ENCODE data around the gene FBP1.
"Not testable (repeated sequence)": the region's sequence is repeated elsewhere in the genome, so short reads cannot be mapped to it uniquely, and the experiment has no call there.

Gene FBP1

DNA sequence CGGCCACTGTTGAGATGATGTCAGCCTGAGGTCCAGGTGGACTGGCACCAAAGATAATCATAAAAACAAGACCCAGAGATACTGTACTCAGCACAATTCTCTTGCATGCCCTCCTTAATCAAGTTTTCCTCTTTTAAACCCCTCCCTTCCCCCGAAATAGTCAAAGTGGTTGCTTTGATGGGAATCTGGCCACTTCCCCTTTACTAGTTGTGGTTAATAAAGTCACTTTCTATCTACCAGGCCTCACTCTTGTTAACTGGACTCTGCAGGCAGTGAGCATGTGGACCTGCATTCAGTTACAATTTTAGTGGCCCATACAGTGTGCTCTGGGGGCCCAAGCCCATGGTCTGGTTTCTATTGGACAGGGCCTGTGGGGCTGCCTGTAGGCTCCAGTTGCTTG lies 63.2 kb downstream of the FBP1 start:
- DNase-seq (ENCODE audit: low read depth), result no peak

DNA sequence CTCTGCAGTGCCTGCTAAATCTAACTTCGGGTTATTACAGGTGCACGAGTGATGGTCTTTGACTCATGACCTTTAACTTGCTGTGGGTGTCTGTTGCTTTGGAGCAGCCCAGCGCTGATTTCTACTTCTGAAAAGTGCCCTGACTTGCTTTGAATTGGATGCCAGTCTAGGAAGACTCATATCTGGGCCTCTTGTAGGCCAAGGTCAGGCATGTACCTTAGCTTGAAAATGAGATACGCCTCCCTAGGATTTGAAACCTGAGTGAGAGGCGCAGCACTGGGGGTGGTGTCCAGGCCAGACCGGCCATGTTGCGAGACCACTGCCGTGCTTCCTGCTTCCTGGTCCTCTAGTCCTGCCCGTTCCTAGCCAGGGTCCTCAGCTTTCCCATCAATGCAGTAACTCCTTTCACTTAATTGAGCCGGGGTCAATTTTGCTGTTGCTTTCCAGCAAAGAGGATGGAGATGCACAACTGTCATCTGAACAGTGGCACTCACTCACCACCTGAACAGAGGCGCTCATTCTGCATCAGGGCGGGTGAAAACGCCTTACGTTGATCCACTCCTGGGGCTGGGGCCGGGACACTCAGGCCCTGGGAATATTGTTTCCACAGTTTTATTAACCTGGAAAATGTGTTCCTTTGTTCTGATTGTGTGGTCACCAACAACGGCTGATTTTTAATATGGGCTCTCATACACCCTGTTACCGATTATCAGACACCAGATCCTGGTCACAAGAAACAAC lies 70.2 kb downstream of the FBP1 start:
- no peak for DNase-seq (ENCODE audit: low read depth)

DNA sequence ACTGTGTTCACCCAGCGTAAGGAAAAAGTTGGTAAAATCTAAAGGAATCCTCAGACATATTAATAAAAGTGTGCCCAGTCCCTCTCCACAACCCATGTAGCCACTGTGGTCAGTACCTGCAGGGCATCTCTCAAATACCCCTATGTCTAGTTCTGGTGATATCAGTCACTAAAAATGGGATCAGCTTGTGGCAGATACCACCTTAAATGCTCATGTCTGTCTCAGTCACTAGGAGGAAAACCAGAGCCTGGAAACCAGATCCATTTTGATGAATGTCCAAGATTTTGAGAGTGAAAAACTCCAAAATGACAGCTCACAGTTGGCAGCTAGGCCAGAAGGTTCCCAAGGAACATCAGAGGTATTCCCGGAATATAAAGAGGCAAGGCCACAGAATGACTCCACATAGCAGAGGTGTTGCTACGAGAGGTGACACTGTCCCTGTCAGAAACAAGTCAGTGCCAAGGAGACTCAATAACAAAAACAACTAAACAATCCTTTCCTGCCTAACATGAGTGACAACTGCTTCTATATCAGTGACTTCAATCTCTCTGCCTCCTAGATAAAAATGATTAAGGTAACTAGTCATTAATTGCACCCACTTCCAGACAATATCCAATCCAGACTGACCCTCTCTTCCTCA lies 70.9 kb downstream of the FBP1 start:
- no peak for DNase-seq (ENCODE audit: low read depth)

DNA sequence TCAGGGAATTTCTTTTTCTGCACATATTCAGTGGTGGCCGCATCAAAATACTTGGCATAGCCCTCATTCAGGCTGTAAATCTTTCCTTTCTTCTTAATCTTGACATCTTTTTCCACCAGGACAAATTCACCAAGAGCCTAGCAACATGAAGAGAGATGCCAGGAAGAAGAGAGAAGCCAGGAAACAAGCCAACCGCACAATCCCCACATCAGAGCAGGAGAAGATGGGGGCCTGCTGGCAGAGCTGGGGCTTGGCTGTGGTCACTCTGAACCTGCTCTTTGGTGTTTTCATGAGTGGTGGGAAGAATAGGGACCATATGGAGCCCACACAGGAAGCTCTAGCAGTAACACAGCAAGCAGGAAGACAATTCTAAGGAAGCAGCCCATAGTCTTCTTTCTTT lies 72.0 kb downstream of the FBP1 start:
- DNase-seq (ENCODE audit: low read depth), result no peak

DNA sequence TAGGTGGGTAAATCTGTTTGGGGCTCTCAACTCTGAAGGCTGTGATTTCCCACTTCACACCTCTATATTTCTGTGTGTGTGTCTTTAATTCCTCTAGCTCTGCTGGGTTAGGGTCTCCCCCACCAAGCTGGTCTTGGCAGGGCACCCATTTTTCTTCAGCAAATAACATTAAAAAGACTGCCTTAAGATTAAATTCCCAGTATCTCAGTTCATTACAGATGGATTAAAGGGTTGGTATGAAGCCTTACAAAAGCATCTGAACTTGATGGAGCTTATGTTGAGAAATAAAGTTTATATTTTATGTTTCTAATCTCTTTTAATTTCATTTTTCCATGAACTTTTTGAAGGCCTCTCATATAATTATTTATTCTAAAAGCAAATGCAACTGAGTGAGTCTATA lies 72.8 kb downstream of the FBP1 start:
- DNase-seq (ENCODE audit: low read depth), result no peak

DNA sequence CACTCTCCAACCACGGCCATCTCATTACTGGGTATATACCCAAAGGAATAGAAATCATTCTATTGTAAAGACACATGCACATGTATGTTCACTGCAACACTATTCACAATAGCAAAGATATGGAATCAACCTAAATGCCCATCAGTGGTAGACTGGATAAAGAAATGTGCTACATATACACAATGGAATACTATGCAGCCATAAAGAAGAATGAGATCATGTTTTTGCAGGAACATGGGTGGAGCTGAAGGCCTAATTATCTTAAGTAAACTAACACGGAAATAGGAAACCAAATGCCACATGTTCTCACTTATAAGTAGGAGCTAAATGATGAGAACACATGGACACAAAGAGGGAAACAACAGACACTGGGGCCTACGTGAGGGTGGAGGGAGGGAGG lies 75.0 kb downstream of the FBP1 start:
- not testable (repeated sequence) for DNase-seq (ENCODE audit: low read depth)

DNA sequence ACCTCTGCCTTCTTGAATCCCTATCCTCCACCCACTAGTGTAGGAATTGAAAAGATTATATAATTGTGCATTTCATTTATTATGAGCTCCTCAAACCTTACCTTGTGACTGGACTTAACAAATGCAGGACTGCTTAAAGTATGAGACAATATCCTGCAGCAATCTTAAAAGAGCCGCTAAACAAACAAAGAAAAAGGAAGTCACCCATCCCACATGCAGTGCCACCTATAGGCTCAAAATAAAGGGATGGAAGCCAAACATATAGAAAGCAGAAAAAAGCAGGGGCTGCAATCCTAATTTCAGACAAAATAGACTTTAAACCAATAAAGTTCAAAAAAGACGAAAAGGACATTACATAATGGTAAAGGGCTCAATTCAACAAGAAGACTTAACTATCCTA lies 75.8 kb downstream of the FBP1 start:
- DNase-seq (ENCODE audit: low read depth), result no peak

DNA sequence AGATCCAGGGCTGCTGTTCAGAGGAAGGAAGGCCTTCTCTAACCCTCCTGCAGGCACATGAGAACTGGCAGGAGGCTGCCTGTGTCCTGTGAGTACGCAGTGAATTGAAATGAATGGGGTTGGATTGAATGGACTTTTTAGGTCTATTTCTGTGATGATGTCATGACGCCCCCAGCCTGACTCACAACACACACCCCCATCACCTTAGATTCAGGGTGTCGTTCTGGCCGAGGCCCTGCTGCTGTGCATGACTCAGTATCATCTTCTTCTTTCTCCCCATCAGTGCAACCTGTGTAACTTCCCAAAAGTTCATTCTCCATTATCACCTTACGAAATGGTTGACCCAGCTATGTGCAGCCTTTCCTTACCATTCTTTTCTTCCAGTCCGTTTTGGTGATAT lies 79.1 kb downstream of the FBP1 start:
- DNase-seq (ENCODE audit: low read depth), result no peak

DNA sequence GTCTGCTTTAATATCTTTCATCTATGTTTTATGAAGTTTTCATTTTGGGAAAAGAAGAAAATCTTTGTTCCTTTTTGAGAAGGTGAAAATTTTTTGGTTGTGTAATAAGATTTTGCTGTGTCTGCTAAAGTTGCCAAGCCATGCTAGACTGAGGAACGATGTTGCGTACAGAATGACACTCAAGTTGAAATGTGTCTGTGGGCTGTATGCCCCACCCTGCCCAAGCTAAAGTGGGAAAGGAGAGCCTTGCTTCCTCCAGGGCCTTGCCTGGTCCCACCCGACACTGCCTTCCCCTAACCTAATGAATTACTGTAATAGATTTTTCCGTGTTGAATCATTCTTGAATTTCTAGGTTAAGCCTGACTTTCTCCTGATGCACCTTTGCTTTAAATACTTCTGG lies 81.9 kb downstream of the FBP1 start:
- DNase-seq (ENCODE audit: low read depth), result no peak

DNA sequence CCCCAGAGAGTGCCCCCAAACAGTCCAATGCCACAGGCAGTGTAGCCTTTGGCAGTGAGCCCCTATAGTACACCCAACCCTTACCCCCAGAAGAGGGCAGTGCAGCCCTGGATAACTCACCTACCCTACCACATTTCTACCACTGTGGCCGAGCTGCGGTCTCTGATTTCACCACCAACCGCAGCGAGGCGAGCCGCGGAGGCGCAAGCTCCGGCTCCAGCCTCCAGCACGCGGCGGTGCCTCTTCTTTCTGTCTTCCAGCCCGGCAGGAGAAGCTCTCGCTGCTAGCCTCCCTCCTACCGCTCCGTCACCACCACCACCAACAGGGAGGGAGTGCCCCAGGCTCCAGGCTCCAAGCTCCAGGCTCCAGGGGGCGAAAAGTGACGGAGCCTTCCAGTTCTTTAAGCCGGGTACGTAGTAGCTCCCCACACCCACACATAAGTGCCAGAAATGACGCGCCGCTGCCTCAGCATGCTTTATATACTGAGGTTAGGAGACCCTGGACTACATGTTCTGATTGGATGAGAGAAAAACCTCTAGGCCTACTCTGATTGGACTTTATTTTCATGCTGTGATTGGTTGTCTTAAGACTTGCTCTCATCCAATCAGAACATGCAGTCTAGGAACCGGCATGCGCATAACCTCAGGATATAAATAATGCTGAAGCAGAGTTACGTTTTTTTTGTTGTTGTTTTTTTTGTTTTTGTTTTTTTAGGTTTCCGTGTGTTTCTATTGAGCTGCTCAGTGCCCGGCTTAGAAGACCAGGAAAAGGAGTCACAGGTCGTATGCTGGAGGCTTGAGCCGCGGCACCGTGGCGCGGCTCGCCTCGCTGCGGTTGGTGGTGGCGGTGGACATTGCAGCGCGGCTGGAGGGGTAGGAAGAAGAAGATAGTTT lies 84.6 kb downstream of the FBP1 start, which contains the start of gene PCAT7:
Gene PCAT7 (plus strand): TSS at position 645 of the 893 bp plus-strand sequence.
- DNase-seq (ENCODE audit: low read depth), result peak; percentile 76

DNA sequence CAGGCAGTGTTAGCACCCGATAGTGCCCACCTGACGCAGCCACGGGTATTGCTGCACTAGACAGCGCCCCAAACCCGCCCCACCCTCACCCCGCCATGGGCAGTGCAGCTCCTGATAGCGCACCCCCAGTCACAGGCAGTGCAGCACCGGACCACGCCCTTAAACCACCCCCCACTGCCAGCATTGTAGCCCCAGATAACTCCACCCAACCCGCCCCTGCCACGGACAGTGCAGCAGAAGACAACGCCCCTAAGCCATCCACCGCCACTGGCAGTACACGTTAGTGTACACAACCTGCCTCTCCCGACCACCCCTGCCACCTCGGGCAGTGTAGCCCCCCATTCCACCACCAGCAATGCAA lies 85.3 kb downstream of the FBP1 start:
- DNase-seq (ENCODE audit: low read depth), result no peak

All from EH (cell line).